Activated naive CD8-positive, alpha-beta T cell (primary cell): ENCODE measurements around the gene IGFLR1.
A peak's percentile ranks its signal among the peaks of the same experiment; 100 is the strongest.

Experiments used
- H3K27ac Mint-ChIP-seq: one replicate; pipeline ENCODE4 v1.8.0; 2021; ENCODE audit warnings: mixed read lengths
- H3K27me3 Mint-ChIP-seq: one replicate; pipeline ENCODE4 v1.8.0; 2021; ENCODE audit warnings: mixed read lengths
- H3K36me3 Mint-ChIP-seq: one replicate; pipeline ENCODE4 v1.8.0; 2021; ENCODE audit warnings: mixed read lengths
- H3K4me1 Mint-ChIP-seq: one replicate; pipeline ENCODE4 v1.8.0; 2021; ENCODE audit warnings: low read depth, mixed read lengths
- H3K4me3 Mint-ChIP-seq: one replicate; pipeline ENCODE4 v1.8.0; 2021; ENCODE audit warnings: mild to moderate bottlenecking, mixed read lengths
- H3K9me3 Mint-ChIP-seq: one replicate; pipeline ENCODE4 v1.8.0; 2021; ENCODE audit warnings: low read depth, mixed read lengths

Gene IGFLR1

DNA sequence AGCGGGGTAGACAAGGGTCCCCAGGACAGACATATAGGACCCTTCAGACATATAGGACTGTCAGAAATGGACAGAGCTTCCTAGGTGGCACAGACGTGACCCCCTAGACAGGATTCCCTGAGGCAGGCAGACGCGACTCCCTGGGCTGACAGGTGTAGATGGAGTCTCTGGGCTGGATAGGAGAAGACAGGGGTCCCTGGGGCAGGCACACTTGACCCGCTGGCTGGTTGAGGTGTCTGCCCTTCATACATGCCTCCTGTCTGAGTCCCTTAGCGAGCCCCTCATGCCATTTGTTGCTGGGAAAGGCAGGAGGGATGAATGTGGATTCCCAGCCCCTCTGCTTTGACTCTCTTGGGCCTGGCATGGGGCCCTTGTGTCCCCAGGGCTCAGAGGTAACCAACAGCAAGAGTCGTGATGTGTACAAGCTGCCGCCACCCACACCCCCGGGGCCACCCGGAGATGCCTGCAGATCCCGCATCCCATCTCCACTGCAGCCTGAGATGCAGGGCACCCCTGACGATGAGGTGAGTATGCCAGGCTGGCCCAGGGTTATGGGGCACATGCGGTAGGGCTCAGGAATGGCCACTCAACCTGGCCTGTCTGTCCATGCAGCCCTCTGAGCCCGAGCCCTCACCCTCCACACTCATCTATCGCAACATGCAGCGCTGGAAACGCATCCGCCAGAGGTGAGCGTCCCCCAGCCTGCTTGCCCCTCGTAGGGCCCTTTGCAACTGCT lies 11.6 kb upstream of the IGFLR1 start:
- Mint-ChIP-seq H3K27me3 (no peaks in the 10 kb centered on the region), H3K36me3 (no peaks in the 10 kb centered on the region), H3K4me3 (no peak overlapping the region), H3K27ac (no peak overlapping the region), H3K4me1 (peaks cover 27% of the 10 kb centered on the region), H3K9me3 (no peaks in the 10 kb centered on the region)

DNA sequence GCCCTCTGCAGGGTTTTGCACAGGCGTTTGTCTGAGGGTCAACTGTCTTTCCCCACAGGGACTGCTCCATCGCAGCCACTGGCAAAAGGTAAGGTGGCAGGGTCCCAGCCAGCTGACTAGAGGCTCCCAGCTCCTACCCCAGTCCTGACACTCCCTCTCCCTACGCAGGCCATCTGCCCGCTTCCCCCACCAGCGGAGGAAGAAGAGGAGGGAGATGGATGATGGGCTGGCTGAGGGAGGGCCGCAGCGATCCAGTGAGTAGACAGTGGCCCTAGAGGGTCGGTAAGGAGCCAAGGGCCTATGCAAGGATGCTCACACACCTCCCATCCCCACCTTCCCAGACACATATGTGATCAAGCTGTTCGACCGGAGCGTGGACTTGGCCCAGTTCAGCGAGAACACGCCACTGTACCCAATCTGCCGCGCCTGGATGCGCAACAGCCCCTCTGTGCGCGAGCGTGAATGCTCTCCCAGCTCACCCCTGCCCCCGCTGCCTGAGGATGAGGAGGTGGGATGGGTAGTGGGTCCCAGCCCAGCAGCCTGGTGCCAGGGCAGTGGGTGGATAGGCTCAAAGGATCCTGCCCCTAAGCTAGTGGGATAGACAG lies 10.6 kb upstream of the IGFLR1 start:
- Mint-ChIP-seq H3K36me3 (no peaks in the 10 kb centered on the region), H3K4me1 (peaks cover 34% of the 10 kb centered on the region), H3K9me3 (no peaks in the 10 kb centered on the region), H3K27ac (no peak overlapping the region), H3K27me3 (no peaks in the 10 kb centered on the region), H3K4me3 (no peak overlapping the region)

DNA sequence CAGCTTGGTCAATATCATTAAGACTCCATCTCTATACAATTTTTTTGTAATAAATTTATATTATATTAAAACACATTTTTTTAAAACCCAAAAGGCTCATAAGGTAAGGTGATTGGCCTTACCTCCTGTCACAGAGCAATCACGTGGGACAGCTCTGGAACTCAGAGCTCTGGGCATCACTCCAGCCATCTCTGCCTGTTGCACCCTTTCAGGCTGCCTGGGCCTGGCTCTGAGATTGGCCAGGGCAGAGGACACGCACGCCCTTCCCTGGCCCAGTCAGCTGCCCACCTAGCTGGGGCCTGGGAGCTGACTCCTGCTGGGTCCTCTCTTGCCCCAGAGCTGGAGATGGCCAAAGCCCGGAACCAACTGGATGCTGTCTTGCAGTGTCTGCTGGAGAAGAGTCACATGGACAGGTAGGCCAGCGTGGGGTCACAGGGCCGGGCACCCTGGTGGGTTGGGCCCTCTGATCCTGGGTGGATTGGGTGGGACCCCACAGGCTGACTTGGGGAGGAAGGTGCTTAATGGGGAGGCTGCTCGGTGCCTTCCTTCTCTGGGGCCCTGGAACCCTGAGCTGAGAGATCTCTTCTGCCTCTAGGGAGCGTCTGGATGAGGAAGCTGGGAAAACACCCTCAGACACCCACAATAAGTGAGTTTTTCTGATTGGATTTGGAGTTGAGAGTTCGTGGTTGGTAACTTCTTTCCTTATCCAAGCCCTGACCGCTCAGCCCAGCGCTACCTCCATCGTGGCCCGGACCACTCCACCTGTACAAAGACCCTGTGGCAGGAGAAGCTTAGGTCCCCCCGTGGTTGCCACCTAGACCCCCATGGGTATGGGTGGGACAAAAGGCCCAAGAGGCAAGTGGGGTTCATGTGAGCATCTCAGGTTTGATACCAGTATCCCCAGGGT lies 9.8 kb upstream of the IGFLR1 start:
- Mint-ChIP-seq H3K27me3 (no peaks in the 10 kb centered on the region), H3K36me3 (no peaks in the 10 kb centered on the region), H3K4me3 (no peak overlapping the region), H3K27ac (no peak overlapping the region), H3K9me3 (no peaks in the 10 kb centered on the region), H3K4me1 (peaks cover 28% of the 10 kb centered on the region)

DNA sequence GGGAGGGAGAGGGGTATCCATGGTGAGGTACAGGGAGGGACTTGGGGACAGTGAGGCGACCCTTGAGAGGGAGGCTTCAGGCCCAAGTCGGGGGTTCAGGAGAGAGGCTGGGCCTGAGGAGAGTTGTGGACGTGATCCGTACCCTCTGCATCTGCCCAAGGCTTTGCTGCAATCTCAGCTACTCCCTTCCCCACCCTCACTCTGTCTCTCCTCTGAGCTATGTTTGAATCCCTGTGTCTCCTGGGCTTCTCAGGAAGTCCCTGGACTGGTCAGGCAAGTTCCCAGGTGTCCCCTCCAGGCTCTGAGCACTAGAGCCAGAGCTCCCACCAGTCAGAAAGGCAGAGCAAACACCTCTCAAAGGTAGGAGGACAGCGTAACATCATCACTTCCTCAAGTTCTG lies 7.9 kb upstream of the IGFLR1 start:
- Mint-ChIP-seq H3K27ac (no peak overlapping the region), H3K4me3 (peak overlapping the region; percentile 27), H3K27me3 (no peaks in the 10 kb centered on the region), H3K9me3 (no peaks in the 10 kb centered on the region), H3K4me1 (peaks cover 33% of the 10 kb centered on the region), H3K36me3 (no peaks in the 10 kb centered on the region)

DNA sequence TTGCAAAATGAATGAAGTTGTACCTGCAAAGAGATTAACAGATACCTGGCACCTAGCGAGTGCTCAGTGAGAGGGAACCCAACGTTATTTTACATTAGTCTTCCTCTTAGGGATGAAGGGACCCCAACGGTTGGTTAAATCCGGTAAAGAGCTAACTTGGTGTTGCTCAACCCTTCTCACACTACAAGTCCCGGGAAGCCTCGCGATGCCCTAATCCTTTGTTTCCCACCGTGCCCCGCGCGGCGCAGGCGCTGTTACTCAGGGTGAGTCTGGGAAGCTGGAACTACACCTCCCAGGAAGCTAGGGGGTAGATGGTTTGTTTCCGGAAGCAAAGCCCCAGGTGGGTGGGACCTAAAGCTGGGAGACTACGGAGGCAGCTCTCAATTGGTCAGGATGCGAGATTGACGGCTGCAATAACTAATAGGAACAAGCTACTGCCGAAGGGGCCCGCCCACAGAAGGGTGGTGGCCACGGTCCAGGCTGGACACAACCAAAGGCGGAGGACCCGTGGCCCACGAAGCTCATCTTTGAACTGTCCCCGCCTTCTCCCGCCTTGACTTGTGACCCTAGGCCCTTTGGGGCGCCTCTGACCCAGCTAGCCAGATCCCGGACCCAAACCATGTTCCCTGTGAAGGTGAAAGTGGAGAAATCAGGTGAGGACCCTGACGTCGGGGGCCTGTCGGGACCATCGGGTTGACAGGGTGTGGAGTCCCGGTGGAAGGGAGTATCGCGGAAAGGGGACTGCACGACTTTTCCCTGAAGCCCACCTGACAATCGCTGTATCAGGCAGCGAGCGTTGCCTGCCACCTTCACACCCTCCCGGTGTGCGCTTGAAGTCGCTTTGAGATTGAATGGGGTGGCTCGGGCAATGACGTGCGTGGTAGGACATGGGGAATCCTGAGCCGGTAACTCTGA lies 6.1 kb upstream of the IGFLR1 start, which contains the start of gene LIN37:
Gene LIN37, plus strand, starts transcription at position 471 of the 915 bp plus-strand sequence. Its CDS starts 149 bp downstream, at position 620.
- Mint-ChIP-seq H3K27ac (peak within 1 kb of the TSS; percentile 95), H3K36me3 (no peaks in the 10 kb centered on the region), H3K9me3 (no peaks in the 10 kb centered on the region), H3K4me1 (peaks cover 42% of the 10 kb centered on the region), H3K4me3 (peak within 1 kb of the TSS; percentile 97), H3K27me3 (no peaks in the 10 kb centered on the region)

DNA sequence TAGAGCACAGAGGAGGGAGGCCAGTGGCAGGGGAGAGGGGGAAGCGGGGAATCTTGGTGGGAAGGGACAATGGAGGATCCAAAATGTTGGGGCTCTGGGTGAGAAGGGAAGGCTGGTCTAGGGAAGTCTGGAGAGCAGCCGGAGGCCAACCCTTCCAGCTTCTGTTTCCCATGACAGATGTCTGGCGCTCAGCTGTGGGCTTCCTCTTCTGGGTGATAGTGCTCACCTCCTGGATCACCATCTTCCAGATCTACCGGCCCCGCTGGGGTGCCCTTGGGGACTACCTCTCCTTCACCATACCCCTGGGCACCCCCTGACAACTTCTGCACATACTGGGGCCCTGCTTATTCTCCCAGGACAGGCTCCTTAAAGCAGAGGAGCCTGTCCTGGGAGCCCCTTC lies 4.3 kb upstream of the IGFLR1 start:
- Mint-ChIP-seq H3K4me3 (peak overlapping the region; percentile 95), H3K9me3 (no peaks in the 10 kb centered on the region), H3K36me3 (peaks cover 5% of the 10 kb centered on the region), H3K27ac (peak overlapping the region; percentile 99), H3K4me1 (peaks cover 56% of the 10 kb centered on the region), H3K27me3 (no peaks in the 10 kb centered on the region)

DNA sequence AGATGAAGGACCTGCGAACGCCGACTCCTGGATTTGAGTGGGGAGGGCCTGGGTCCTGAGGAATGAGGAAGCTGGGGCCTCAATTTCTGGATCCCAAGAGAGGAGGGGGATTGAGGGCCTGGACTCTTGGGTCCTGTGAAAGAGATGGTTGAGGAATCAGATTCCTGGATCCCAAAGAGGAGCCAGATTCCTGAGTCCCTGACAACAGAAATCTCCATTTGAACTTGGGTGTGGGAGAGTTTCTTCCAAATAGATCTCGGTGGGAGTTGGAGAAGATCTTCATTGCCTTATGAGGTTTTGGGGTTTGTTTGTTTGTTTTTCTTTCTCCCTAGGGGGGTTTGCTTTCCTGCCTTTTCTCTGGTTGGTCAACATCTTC lies 3.8 kb upstream of the IGFLR1 start:
- peak overlapping the region; percentile 99 for H3K27ac Mint-ChIP-seq
- peaks cover 5% of the 10 kb centered on the region for H3K36me3 Mint-ChIP-seq
- H3K27me3 Mint-ChIP-seq: no peaks in the 10 kb centered on the region
- peak overlapping the region; percentile 95 for H3K4me3 Mint-ChIP-seq
- H3K4me1 Mint-ChIP-seq: peaks cover 56% of the 10 kb centered on the region
- no peaks in the 10 kb centered on the region for H3K9me3 Mint-ChIP-seq

DNA sequence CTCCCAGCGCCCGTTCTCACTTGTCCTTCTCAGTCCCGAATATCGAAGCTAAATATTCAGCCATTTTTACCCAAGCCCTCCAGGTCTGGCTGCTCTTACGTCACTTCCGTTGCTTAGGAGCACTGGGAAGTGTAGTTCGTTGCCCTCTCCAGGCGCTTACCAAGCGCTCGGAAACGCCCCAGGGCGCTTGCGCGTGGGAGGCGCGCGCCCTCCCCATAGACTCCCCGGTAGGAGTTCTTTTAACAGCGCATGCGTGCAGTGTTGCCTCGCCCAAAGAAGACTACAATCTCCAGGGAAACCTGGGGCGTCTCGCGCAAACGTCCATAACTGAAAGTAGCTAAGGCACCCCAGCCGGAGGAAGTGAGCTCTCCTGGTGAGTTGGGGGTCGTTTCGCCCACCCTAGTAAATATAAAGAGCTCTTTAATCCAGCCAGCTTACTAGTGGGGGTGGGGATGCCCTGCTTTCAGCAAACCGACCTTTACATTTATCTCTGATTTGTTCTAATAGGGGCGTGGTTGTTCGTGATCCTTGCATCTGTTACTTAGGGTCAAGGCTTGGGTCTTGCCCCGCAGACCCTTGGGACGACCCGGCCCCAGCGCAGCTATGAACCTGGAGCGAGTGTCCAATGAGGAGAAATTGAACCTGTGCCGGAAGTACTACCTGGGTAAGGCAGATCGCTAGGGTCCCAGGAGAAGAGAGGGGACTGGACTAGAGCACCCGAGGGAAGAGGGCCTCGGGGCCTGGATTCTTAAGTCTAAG lies 3.3 kb upstream of the IGFLR1 start, which contains the start of the genes PSENEN and U2AF1L4:
Gene PSENEN, plus strand, starts transcription at position 324 of the 759 bp plus-strand sequence. Its CDS starts 280 bp downstream, at position 604.
Gene U2AF1L4, minus strand, starts transcription at position 91 of the 759 bp plus-strand sequence. Its CDS starts 27 bp downstream, at position 64.
- Mint-ChIP-seq H3K27me3 (no peaks in the 10 kb centered on the region), H3K4me3 (peak within 1 kb of the TSS; percentile 95), H3K27ac (peak within 1 kb of the TSS; percentile 99)

DNA sequence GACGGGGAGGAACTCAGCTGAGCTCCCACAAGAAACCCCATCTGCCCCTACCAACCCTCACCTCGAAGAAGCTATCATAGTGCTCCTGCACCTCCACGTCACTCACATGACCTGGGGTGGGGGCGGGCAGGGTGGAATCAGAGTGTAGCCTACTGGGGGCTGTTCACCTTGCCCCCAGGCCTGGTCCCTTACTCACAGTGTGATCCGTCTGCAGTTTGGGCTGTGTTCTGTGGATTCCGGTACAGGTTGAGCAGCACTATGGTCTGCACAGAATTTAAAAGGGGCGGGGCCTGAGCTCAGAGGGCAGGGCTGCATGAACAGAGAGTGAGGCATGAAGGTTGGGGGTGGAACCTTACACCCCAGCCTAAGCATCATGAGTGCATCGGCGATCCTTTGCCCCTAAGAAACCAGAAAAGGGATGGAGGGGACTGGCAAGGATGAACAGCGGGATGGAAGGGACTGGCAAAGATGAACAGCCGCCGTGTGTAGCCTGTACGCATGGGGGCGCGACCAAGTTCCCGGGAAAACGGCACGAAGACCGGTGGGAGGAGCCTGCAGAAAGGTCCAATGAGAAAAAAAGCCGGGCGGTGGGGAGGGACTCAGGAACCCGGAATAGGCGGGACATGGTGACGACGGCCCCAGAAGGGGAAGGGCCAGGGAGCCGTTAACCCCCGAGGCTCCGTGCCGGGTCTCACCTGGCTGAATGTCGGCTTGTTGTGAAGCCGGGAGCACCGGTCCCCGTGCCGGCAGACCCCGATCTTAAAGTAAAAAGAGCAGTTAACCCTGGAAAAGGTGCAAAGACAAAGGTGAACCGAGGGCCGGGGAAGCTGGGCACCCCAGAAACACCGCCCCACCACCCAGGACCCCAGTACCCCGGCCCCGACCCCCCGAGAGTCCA lies 2.4 kb upstream of the IGFLR1 start:
- no peaks in the 10 kb centered on the region for H3K27me3 Mint-ChIP-seq
- H3K9me3 Mint-ChIP-seq: no peaks in the 10 kb centered on the region
- peaks cover 60% of the 10 kb centered on the region for H3K4me1 Mint-ChIP-seq
- H3K4me3 Mint-ChIP-seq: peak overlapping the region; percentile 95
- H3K36me3 Mint-ChIP-seq: peaks cover 5% of the 10 kb centered on the region
- peak overlapping the region; percentile 99 for H3K27ac Mint-ChIP-seq

More for the DNA sequence above, 3.3 kb upstream of the IGFLR1 start, which contains the start of the genes PSENEN and U2AF1L4:
- Mint-ChIP-seq H3K36me3 (peaks cover 5% of the 10 kb centered on the region), H3K4me1 (peaks cover 61% of the 10 kb centered on the region), H3K9me3 (no peaks in the 10 kb centered on the region)

DNA sequence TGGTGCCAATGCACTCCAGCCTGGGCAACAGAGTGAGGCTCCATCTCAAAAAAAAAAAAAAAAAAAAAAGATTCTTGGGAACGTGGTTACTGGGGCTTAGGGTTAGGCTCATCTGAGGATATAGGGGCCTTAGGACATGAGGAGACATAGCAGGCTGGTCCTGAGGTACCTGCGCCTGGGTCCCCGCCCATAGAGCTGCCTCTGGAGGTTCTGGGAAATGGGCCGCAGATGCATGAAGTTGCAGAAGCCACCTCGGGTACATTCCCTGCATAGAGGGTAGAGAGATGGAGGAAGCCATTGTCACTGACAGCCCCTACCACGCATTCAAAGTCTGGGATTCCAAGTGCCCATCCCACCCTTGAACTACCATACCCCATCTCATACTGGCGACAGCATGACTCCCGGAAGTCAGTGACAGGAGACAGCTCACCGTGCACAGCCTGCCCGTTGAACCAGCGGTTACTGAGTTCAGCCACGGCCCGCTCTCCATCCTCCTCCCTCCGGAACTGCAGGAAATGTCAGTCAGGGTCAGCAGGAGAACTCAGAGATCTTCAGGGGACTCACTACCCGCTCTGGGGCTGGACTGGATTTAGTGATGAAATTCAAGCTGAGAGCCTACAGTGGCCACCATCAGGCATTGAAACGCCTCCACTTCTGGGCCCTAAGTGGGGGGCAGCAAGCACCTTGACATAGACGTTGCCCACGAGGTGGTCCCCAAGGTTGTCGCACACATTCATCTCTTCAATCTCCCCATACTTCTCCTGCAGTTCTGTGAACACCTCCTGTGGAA lies 1.6 kb upstream of the IGFLR1 start:
- Mint-ChIP-seq H3K9me3 (no peaks in the 10 kb centered on the region), H3K27me3 (no peaks in the 10 kb centered on the region), H3K27ac (peak overlapping the region; percentile 99), H3K4me3 (peak overlapping the region; percentile 95), H3K4me1 (peaks cover 57% of the 10 kb centered on the region), H3K36me3 (peaks cover 5% of the 10 kb centered on the region)

DNA sequence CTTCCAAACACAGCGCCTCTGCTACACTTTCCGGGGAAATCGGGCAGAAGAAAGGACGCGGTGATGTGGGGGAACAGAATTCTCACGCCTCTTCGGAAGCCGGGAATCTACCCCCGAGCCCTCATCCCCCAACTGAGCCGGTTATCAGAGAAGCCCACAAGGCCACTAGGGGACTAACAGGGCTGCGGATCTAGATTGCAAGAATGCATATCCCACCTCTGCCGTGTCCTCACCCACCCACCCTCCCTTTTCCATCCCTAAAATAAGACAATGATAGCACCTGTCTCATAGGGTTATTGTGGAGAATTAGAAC lies 1.1 kb downstream of the IGFLR1 start:
- peaks cover 53% of the 10 kb centered on the region for H3K4me1 Mint-ChIP-seq

More for the DNA sequence above, 1.1 kb downstream of the IGFLR1 start:
- no peaks in the 10 kb centered on the region for H3K9me3 Mint-ChIP-seq
- H3K27me3 Mint-ChIP-seq: no peaks in the 10 kb centered on the region
- peak overlapping the region; percentile 95 for H3K4me3 Mint-ChIP-seq
- H3K36me3 Mint-ChIP-seq: peaks cover 5% of the 10 kb centered on the region
- H3K27ac Mint-ChIP-seq: peak overlapping the region; percentile 93
